Thyroid gland (tissue), 4 donors: ENCODE data around the gene MRPL50.

Experiments
- CTCF ChIP-seq, 6 experiments: fragments of 200-600 bp in 3 of 6; fragments of 450-650 bp in 3 of 6; sonication (generic) in 3 of 6; IDR thresholded peaks; one replicate each; pipeline ENCODE4 v1.5.1; 2016 to 2019; ENCODE audit warnings: antibody characterized with exemption in 6 of 6, mild to moderate bottlenecking in 2 of 6, inconsistent platforms in 1 of 6, moderate library complexity in 1 of 6
- POLR2A ChIP-seq, 2 donors: fragments of 450-650 bp; IDR thresholded peaks; one replicate each; pipeline ENCODE4 v1.6.1; 2017; ENCODE audit warnings: antibody characterized with exemption in 2 of 2, mild to moderate bottlenecking in 2 of 2, moderate library complexity in 1 of 2

- TF ChIP-seq CTCF (IDR thresholded peaks at IDR 0.05): no peak
- no peak for TF ChIP-seq POLR2A (IDR thresholded peaks at IDR 0.05)
Observed at GRCh38 chr9:101443364-101443771, 45.0 kb upstream of the MRPL50 start.
